ENCODE data around the gene KCNMA1. TPM values are rescaled to one million over a fixed set of nuclear protein-coding genes. Genes with fewer than 3 reads are reported as not detected.

KCNMA1 gene
- polyA plus RNA-seq, 1 of the 3 experiments (the other 2 are of a cell fraction), result 107 TPM

DNA sequence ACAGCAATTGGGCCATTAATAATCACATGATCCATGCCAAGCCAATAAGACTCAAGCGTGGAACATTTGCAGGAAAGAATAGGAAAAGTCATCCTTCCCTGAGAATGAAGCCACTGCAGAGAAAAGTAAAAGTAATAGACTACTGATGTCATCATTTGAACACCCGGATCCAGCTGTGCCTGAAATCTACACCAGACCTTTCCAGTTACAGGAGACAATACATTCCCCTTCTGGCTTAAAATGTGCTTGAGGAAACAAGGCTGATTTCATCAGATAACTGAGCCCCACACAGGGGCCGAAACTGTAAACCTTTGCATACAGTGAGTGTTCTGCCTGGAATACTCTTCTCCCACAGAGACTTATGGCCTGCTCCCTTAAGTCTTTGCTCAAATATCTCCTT lies 232.8 kb downstream of the KCNMA1 start:
- no peaks in the 10 kb centered on the region for H3K9me3 ChIP-seq
- TF ChIP-seq GATA2 (CRISPR knock-in tag; IDR thresholded peaks at IDR 0.05) (no peak), RFX5 (IDR thresholded peaks at IDR 0.05; ENCODE audit: low read length) (no peak), JUND (IDR thresholded peaks at IDR 0.05) (no peak), USF1 (IDR thresholded peaks at IDR 0.05; ENCODE audit: borderline replicate concordance, low read depth) (no peak), RCOR1 (IDR thresholded peaks at IDR 0.05; ENCODE audit: low read length) (no peak), POLR2AphosphoS5 (IDR thresholded peaks at IDR 0.05; ENCODE audit: low read depth, low read length) (no peak), TAF1 (IDR thresholded peaks at IDR 0.05; ENCODE audit: borderline replicate concordance, low read depth, low read length) (no peak), MXI1 (IDR thresholded peaks at IDR 0.05; ENCODE audit: low read depth, low read length) (no peak), GABPA (IDR thresholded peaks at IDR 0.05; ENCODE audit: low read depth) (no peak), FOSL2 (IDR thresholded peaks at IDR 0.05; ENCODE audit: borderline replicate concordance, low read depth) (no peak), SIN3A (IDR thresholded peaks at IDR 0.05; ENCODE audit: borderline replicate concordance, low read depth, low read length) (no peak), TCF12 (IDR thresholded peaks at IDR 0.05) (no peak), TEAD4 (IDR thresholded peaks at IDR 0.05; ENCODE audit: borderline replicate concordance, insufficient read depth) (no peak), YY1 (IDR thresholded peaks at IDR 0.05; ENCODE audit: low read depth) (no peak), REST (IDR thresholded peaks at IDR 0.05; ENCODE audit: low read depth, low read length) (no peak), FOXM1 (IDR thresholded peaks at IDR 0.05; ENCODE audit: low read depth) (no peak), EZH2phosphoT487 (IDR thresholded peaks at IDR 0.05; ENCODE audit: borderline replicate concordance, low read depth) (no peak), ELF1 (IDR thresholded peaks at IDR 0.05) (no peak)
- TF ChIP-seq, protein P1, sequence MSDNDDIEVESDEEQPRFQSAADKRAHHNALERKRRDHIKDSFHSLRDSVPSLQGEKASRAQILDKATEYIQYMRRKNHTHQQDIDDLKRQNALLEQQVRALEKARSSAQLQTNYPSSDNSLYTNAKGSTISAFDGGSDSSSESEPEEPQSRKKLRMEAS (IDR thresholded peaks at IDR 0.05; ENCODE audit: low read depth), result no peak
- TF ChIP-seq, protein P2, sequence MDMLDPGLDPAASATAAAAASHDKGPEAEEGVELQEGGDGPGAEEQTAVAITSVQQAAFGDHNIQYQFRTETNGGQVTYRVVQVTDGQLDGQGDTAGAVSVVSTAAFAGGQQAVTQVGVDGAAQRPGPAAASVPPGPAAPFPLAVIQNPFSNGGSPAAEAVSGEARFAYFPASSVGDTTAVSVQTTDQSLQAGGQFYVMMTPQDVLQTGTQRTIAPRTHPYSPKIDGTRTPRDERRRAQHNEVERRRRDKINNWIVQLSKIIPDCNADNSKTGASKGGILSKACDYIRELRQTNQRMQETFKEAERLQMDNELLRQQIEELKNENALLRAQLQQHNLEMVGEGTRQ (IDR thresholded peaks at IDR 0.05; ENCODE audit: borderline replicate concordance, low read depth, low read length), result no peak
- H3K27ac ChIP-seq (ENCODE audit: low read depth in 2 of 2, low read length in 1 of 2), result peak overlapping the region in 1 of 2 experiments; percentile 56; a peak in 2 of 4 replicates
- H4K20me1 ChIP-seq (ENCODE audit: insufficient read depth), result no peaks in the 10 kb centered on the region
- no peaks in the 10 kb centered on the region for H3K9me2 ChIP-seq
- ChIA-PET POLR2A (no interaction called here), CTCF (interaction anchor here (2.5 kb wide), 1 partner anchor 12 kb away, joined by 7 read pairs; no protein-coding TSS in a partner anchor)
- DNase-seq, result no peak
- H2AFZ ChIP-seq (ENCODE audit: low read depth), result no peak overlapping the region
- H3K79me2 ChIP-seq (ENCODE audit: insufficient read depth), result no peaks in the 10 kb centered on the region
- H3K36me3 ChIP-seq (replicated peaks in 1 of 2; ENCODE audit: control insufficient read depth in 1 of 2, insufficient read depth in 2 of 2, low read length in 1 of 2), result peaks cover 4 to 13% of the 10 kb centered on the region in 2 experiments
- H3K27me3 ChIP-seq (ENCODE audit: insufficient read depth), result no peaks in the 10 kb centered on the region
- H3K4me3 ChIP-seq (ENCODE audit: low read depth in 2 of 2, low read length in 1 of 2), result no peak overlapping the region
- H3K9ac ChIP-seq, result no peak overlapping the region
- 59% methylated on average over 3 of the region's 3 CpGs for WGBS (ENCODE audit: low lambda C conversion rate)
- no peak overlapping the region for H3K4me2 ChIP-seq
- peaks cover 10% of the 10 kb centered on the region for H3F3A ChIP-seq (replicated peaks; ENCODE audit: insufficient read depth)
- H3K4me1 ChIP-seq (ENCODE audit: control insufficient read depth in 1 of 2, insufficient read depth in 2 of 2, low read depth in 1 of 2, low read length in 1 of 2), result peaks cover 21 to 33% of the 10 kb centered on the region in 2 experiments; a peak in 3 of 4 replicates

Data from SK-N-SH (cell line).